ENCODE results near the gene AFP. TPM values are rescaled to one million over a fixed set of nuclear protein-coding genes. Genes with fewer than 3 reads are reported as not detected.

The AFP gene
- total RNA-seq, 4 donors from 2014 or later = not detected

- H3K4me1 ChIP-seq = peaks cover 0 to 3% (median 0%) of the 10 kb centered on the region in 4 donors
- no peak overlapping the region for H3K4me3 ChIP-seq
- no peak overlapping the region for H3K27ac ChIP-seq
- no peaks in the 10 kb centered on the region for H3K9me3 ChIP-seq
- no peak for DNase-seq
- H3K36me3 ChIP-seq = no peaks in the 10 kb centered on the region
- no peaks in the 10 kb centered on the region for H3K27me3 ChIP-seq
- TF ChIP-seq POLR2A (IDR thresholded peaks at IDR 0.05) (no peak), CTCF (IDR thresholded peaks at IDR 0.05) (no peak)
These were observed 20.4 kb downstream of the AFP start for GRCh38 chr4:73456177-73457022.

- no peak for DNase-seq
- no peak overlapping the region for H3K27ac ChIP-seq
- peaks cover 0 to 3% (median 0%) of the 10 kb centered on the region in 4 donors for H3K4me1 ChIP-seq
- no peak overlapping the region for H3K4me3 ChIP-seq
- H3K27me3 ChIP-seq = no peaks in the 10 kb centered on the region
- TF ChIP-seq CTCF (IDR thresholded peaks at IDR 0.05) (no peak), POLR2A (IDR thresholded peaks at IDR 0.05) (no peak)
- no peaks in the 10 kb centered on the region for H3K36me3 ChIP-seq
- no peaks in the 10 kb centered on the region for H3K9me3 ChIP-seq
These were observed 22.4 kb downstream of the AFP start for GRCh38 chr4:73458184-73459047.

GRCh38 chr4:73459048-73459421, 23.0 kb downstream of the AFP start:
- Histone ChIP-seq H3K27me3 (no peaks in the 10 kb centered on the region), H3K4me1 (no peaks in the 10 kb centered on the region), H3K36me3 (no peaks in the 10 kb centered on the region), H3K4me3 (no peak overlapping the region), H3K27ac (no peak overlapping the region), H3K9me3 (no peaks in the 10 kb centered on the region)
- TF ChIP-seq POLR2A (IDR thresholded peaks at IDR 0.05) (no peak), CTCF (IDR thresholded peaks at IDR 0.05) (no peak)
- no peak for DNase-seq

- TF ChIP-seq CTCF (IDR thresholded peaks at IDR 0.05) (no peak), POLR2A (IDR thresholded peaks at IDR 0.05) (no peak)
These were observed 25.0 kb downstream of the AFP start for GRCh38 chr4:73460913-73461522.

GRCh38 chr4:73468170-73468569, 32.1 kb downstream of the AFP start:
- no peak for DNase-seq
- Histone ChIP-seq H3K4me3 (no peak overlapping the region), H3K9me3 (no peaks in the 10 kb centered on the region), H3K27ac (no peak overlapping the region), H3K36me3 (no peaks in the 10 kb centered on the region), H3K27me3 (no peaks in the 10 kb centered on the region), H3K4me1 (no peaks in the 10 kb centered on the region)
- no peak for TF ChIP-seq CTCF (IDR thresholded peaks at IDR 0.05)

More at GRCh38 chr4:73460913-73461522, 25.0 kb downstream of the AFP start:
- no peak for DNase-seq
- H3K4me3 ChIP-seq = no peak overlapping the region
- no peaks in the 10 kb centered on the region for H3K36me3 ChIP-seq
- H3K27me3 ChIP-seq = no peaks in the 10 kb centered on the region
- H3K4me1 ChIP-seq = no peaks in the 10 kb centered on the region
- H3K27ac ChIP-seq = no peak overlapping the region
- no peaks in the 10 kb centered on the region for H3K9me3 ChIP-seq
